Choroid plexus epithelial cell (primary cell): Measurements from ENCODE around the gene PLAAT3.
A peak's percentile ranks its signal among the peaks of the same experiment; 100 is the strongest.

ENCODE experiments used
- DNase-seq: peaks from one replicate; pipeline ENCODE4 v3.0.0-alpha.2; 2010; ENCODE audit warnings: low read depth
- H3K4me3 ChIP-seq: 2 replicates; pipeline ENCODE4 v1.5.1; 2011; ENCODE audit warnings: low read depth, mild to moderate bottlenecking, control low read depth, low read length, moderate library complexity
- CTCF ChIP-seq: conservative IDR thresholded peaks from 2 replicates; pipeline ENCODE4 v1.5.1; 2011; ENCODE audit warnings: low read depth, mild to moderate bottlenecking, control low read depth, inconsistent platforms, low read length, moderate library complexity

Gene PLAAT3

GRCh38 chr11:63574856-63575602 lies 39.2 kb downstream of the PLAAT3 start:
- TF ChIP-seq CTCF, result no peak
- H3K4me3 ChIP-seq, result peak overlapping the region; percentile 19
- peak; percentile 50 for DNase-seq

- peak overlapping the region; percentile 19 for H3K4me3 ChIP-seq
- DNase-seq, result peak; percentile 96
Measured at GRCh38 chr11:63573881-63574855, 40.1 kb downstream of the PLAAT3 start.

GRCh38 chr11:63572026-63572688 lies 42.1 kb downstream of the PLAAT3 start:
- no peak overlapping the region for H3K4me3 ChIP-seq
- no peak for DNase-seq
- no peak for TF ChIP-seq CTCF

More at GRCh38 chr11:63573881-63574855, 40.1 kb downstream of the PLAAT3 start:
- TF ChIP-seq CTCF, result peak; percentile 53

- DNase-seq, result no peak
- no peak for TF ChIP-seq CTCF
- H3K4me3 ChIP-seq, result no peak overlapping the region
Measured at GRCh38 chr11:63569570-63569969, 44.7 kb downstream of the PLAAT3 start.

GRCh38 chr11:63567044-63567840 lies 47.0 kb downstream of the PLAAT3 start:
- peak; percentile 90 for DNase-seq
- no peak for TF ChIP-seq CTCF
- no peak overlapping the region for H3K4me3 ChIP-seq

- no peak for TF ChIP-seq CTCF
- no peak for DNase-seq
- no peak overlapping the region for H3K4me3 ChIP-seq
Measured at GRCh38 chr11:63564784-63565350, 49.4 kb downstream of the PLAAT3 start.
